ENCODE data around the gene TNFSF8. TPM values are rescaled to one million over a fixed set of nuclear protein-coding genes. Genes with fewer than 3 reads are reported as not detected.
A peak's percentile ranks its signal among the peaks of the same experiment; 100 is the strongest.

Gene TNFSF8
- total RNA-seq, 1 experiment from 2014 or later, result not detected

- DNase-seq (ENCODE audit: extremely low read depth, low read depth), result peak; percentile 34
Observed at GRCh38 chr9:114908104-114908622, 22.2 kb downstream of the TNFSF8 start.

- DNase-seq (ENCODE audit: extremely low read depth, low read depth), result no peak
Observed at GRCh38 chr9:114906922-114907571, 23.3 kb downstream of the TNFSF8 start.

DNA sequence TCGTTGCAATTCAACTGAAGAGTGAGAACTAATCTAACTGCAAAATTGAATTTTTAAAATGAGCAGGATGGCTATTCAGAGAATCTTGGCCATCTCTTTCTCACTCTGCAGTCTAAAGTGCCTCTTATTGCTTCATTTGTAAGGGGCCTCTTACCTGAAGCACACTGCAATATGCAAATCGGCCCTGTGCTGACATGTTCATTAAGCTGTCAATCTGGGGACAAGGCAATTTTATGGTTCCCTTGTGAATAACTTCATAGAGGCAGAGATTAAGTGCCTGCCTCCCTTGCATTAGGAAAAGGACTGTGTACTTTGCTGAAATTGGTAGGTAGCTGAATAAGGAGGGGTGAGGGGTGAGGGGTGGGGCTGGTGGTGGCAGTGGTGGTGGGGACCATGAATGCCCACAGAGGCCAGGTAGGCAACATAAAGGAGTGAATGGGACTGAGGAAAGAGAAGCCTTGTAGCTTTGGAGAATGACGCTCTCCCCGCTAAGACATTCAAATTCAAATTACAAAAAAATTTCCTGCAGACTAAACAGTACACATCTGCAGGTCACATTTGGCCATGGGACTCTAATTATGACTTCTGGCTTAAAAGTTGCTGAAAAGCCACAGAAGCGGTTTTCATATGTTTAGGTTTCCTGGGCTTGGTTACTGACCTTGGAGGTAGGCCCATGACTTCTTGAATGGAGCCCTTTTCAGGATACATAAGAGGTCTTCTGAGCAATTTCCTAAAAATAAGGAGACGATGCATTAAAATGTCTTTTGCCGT lies 25.0 kb downstream of the TNFSF8 start:
- DNase-seq (ENCODE audit: extremely low read depth, low read depth), result no peak

GRCh38 chr9:114902786-114903524 lies 27.4 kb downstream of the TNFSF8 start:
- DNase-seq (ENCODE audit: extremely low read depth, low read depth), result no peak

GRCh38 chr9:114900942-114901802 lies 29.2 kb downstream of the TNFSF8 start:
- DNase-seq (ENCODE audit: extremely low read depth, low read depth), result no peak

DNA sequence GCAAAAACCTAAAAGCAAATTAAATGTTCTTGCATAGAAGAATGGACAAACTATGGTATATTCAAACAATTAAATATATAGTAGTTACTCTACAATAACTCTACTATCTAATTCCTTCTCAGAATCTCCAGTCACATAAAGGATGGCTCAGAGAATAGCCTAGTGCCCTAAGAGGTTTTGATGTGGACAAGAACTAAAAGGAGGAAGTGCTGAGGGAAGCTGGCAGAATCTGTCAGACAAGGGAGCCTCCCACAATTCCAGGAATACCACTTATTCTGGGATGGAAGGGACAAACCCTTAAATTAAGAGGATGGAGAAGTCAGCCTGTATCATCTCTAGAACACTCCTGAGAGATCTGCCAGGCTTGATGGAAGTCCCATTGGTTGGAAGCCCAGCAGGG lies 30.4 kb downstream of the TNFSF8 start:
- DNase-seq (ENCODE audit: extremely low read depth, low read depth), result no peak

DNA sequence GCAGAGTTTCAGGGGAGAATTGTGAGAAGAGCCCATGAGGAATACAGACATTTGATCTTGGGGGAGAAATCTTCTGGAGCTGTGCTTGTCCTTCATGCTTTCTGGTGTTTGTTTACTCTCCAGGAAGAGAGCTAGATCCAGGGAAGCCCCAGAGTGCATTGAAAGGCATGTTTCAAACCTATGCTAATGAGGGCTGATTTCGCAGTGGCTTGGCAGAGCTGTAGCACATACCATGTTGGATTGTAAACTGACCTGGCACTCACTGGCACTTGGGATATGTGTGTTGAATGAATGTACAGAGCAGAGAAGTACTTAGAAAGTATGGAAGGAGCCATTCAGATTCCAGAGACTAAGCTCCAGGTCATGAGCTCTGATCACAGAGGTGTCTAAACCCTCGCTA lies 30.9 kb downstream of the TNFSF8 start:
- DNase-seq (ENCODE audit: extremely low read depth, low read depth), result no peak

- DNase-seq (ENCODE audit: extremely low read depth, low read depth), result no peak
Observed at GRCh38 chr9:114898741-114899140, 31.6 kb downstream of the TNFSF8 start.

GRCh38 chr9:114897196-114897595 lies 33.2 kb downstream of the TNFSF8 start:
- DNase-seq (ENCODE audit: extremely low read depth, low read depth), result no peak

DNA sequence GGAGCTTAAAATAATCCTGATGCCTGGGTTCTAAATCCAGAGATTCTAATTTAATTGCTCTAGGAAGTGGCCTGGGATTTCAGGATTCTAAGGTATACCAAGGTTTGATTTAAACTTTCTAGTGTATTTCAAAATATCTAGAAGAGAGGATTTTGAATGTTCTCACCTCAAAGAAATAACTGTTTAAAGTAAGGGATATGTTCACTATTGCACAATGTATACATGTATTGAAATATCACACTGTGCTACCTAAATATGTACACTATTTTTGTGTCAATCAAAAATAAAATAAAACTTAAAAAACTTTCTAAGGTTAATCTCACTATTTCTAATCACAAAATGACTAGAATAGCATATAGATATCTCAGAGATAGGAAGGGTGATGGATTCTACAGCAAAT lies 34.0 kb downstream of the TNFSF8 start:
- no peak for DNase-seq (ENCODE audit: extremely low read depth, low read depth)

DNA sequence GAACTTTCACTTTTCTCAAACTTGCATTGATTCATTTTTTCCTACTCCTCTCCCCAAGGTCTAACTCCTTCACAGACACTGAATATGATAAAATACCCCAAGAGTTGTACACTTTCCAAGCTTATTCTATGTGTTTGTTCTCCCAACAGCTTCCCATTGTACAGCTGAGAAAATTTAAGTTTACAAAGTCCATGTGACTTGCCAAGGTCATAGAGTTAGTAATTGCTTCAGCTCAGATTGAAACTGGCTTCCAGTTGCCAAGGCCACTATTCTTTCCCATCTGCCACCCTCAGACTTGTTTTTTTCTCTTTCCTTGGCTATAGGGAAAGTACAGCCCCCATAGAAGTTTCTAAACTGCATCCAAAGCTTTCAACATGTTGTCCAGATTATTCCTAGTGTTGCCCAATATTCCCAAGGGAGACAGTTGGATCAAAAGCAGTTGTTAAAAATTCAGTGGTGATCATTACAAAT lies 34.8 kb downstream of the TNFSF8 start:
- DNase-seq (ENCODE audit: extremely low read depth, low read depth), result no peak

- peak; percentile 65 for DNase-seq (ENCODE audit: extremely low read depth, low read depth)
Observed at GRCh38 chr9:114894609-114895433, 35.6 kb downstream of the TNFSF8 start.

- no peak for DNase-seq (ENCODE audit: extremely low read depth, low read depth)
Observed at GRCh38 chr9:114894206-114894605, 36.2 kb downstream of the TNFSF8 start.

DNA sequence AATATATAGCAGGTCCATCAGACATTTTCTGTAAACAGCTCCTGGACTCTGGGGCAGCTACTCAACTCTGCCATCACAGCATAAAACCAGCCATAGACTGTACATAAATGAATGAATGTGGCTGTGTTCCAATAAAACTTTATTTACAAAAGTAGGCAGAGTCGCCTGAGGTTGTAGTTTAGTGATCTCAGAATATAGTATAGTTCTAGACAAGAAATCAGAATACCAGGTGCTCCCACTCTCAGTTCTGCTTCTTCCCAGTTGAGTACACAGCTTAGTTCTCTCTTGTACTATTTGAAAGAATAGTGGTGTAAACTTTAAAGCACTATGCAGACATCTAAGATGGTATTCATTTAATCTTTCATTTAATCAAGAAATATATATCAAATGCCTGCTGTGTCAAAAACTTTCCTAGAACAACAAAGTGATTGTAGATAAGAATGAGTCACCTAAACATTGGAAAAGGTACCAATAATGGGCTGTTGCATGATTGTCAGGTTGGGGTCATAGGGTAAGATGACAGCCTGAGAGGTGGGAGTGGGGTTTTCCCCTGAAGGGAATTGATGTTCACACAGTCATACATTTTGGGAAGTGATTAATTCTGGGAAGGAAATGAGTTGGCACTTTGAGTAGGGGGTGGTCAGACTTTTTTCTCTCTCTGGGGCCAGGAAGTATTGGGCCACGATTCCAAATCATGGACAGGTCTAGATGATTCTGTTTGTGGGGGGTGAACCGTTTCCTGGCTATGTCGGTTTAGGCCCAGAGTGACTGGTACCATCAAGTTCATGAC lies 37.0 kb downstream of the TNFSF8 start:
- no peak for DNase-seq (ENCODE audit: extremely low read depth, low read depth)

- no peak for DNase-seq (ENCODE audit: extremely low read depth, low read depth)
Observed at GRCh38 chr9:114889802-114890224, 40.6 kb downstream of the TNFSF8 start.

DNA sequence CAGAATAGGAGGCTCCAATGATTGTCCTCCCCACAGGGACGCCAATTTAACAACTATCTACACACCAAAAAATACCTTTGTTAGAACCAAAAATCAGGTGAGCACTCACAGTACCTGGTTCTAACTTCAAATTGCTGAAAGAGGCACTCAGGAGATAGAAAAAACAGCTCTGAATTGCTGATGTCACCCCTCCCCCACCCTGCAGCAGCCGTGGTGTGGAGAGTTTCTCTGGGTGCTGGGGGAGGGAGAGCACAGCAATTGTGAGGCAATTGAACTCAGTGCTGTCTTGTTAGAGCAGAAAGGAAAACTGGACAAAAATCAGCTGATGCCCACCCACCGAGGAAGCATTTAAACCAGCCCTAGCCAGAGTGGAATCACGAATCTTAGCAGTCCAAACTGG lies 41.8 kb downstream of the TNFSF8 start:
- DNase-seq (ENCODE audit: extremely low read depth, low read depth), result no peak

DNA sequence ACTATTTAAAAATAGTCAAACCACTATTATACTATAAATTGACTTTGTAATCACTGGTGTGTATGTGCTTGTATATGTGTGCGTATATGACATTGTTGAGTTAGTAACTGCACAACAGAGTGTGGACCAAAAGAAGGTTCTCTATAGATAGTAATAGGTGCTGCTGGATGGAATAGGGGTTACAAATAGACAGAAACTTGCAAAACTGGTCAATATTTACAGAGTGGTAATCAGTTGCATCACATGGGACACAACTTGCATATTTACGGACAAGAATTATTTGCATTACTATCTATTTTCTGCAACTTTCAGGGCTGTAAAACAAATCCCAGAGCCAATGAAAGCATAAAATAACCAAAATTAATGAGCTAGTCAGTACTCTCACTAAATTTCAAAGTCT lies 42.4 kb downstream of the TNFSF8 start:
- no peak for DNase-seq (ENCODE audit: extremely low read depth, low read depth)

- no peak for DNase-seq (ENCODE audit: extremely low read depth, low read depth)
Observed at GRCh38 chr9:114884787-114885452, 45.5 kb downstream of the TNFSF8 start.

Data from NCI-H460 (cell line).